ENCODE data around the gene UPF1.

DNA sequence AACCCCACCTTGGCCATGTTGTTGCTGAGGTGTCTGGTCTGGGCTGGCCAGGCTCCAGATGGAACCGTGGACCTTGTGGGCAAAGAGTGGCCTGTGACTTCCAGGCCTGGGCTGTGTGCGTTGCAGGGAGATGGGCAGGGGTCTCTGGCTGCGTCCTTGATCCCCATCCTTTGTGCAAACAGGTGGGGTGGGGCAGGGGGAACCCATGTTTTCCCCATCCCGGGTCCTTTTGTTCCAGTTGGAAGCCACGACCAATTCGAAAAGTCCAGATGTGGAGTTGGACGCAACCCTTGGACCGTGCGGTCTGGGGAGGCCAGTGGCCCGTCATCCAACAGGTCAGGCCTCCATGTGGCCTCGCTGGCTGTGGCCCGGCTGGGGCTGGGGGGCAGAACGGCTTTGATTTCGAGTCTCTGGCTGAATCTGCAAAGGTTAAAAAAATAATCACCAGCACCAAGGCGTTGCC, 27.6 kb upstream of the UPF1 start:
- TF ChIP-seq GATA2 (IDR thresholded peaks at IDR 0.05; ENCODE audit: low read depth, low read length) (no peak), GATA3 (IDR thresholded peaks at IDR 0.05; ENCODE audit: low read depth, low read length) (no peak)
